ENCODE results near the gene CILP2. TPM values are rescaled to one million over a fixed set of nuclear protein-coding genes. Genes with fewer than 3 reads are reported as not detected.

CILP2 gene
- total RNA-seq, 2 experiments from 2014 or later = 0.16 to 0.24 TPM

DNA sequence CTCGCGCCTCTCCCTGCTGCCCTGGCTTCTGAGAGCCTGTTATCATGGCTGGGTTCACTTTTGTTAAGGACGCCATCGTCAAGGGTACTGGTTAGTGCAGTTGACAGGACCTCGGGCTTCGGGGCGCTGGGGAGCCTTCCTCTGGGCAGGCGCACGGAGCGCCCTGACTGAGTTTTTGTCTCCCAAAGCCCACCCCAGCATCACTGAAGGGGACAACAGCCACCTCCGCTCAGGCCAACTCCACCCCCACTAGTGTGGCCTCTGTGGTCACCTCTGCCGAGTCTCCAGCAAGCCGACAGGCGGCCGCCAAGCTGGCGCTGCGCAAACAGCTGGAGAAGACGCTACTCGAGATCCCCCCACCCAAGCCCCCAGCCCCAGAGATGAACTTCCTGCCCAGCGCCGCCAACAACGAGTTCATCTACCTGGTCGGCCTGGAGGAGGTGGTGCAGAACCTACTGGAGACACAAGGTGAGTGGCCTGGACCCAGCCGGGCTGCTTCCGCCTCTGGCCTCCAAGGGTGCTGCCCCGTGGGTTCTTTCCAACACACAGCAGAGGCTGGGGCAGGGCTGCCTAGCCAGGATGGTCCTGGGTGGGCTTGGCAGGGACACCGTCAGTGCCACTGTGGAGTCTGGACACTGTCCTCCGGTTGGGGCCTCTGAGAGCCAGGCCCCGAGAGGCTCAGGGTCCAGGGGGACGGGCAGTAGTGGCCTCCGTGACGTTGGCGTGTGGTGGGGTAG is 39.6 kb upstream of the CILP2 start:
- DNase-seq = no peak
- Mint-ChIP-seq H3K27me3 (ENCODE audit: low read depth) (no peaks in the 10 kb centered on the region), H3K36me3 (ENCODE audit: low read depth) (peaks cover 73% of the 10 kb centered on the region), H3K4me3 (no peak overlapping the region), H3K27ac (no peak overlapping the region), H3K9me3 (ENCODE audit: insufficient read depth) (no peaks in the 10 kb centered on the region), H3K4me1 (ENCODE audit: low read depth) (peaks cover 7% of the 10 kb centered on the region)
- CTCF ChIA-PET = no interaction called here
- POLR2A ChIA-PET = no interaction called here
- no peak for ATAC-seq

DNA sequence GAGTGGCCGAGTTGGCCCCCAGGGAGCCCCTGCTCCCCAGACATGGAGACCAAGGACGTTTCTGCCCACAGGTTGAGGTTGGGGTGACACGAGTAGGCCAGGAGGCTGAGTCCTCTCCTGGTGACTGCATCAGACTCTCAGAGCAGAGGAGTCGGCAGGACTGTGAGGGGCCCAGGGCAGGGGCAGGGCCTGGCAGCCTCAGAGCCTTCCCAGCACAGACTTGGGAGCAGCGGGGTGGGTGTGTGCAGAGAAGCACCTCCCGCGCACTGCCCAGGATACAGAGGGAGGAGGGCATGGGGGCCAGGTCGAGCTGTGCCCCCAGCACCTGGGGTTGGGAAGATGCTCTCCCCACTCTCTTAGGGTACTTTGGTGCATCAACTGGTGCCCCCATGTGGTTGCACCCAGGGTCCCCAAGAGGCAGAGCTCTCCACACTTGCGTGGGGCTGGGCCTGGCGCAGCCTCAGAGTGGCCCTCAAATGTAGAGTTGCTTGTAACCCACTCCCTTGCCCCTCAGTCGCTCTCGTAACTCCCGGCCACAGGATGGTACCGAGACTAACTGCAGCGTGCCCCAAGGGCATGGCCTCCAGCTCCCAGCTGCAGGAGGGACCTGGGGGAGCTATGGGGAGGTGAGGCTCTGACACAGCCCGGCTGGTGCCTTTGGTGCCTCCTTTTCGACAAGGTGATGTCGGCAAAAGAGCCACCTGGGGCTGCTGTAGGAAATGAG is 38.6 kb upstream of the CILP2 start:
- Mint-ChIP-seq H3K27me3 (ENCODE audit: low read depth) (no peaks in the 10 kb centered on the region), H3K27ac (no peak overlapping the region), H3K4me1 (ENCODE audit: low read depth) (peaks cover 7% of the 10 kb centered on the region), H3K4me3 (no peak overlapping the region), H3K9me3 (ENCODE audit: insufficient read depth) (no peaks in the 10 kb centered on the region), H3K36me3 (ENCODE audit: low read depth) (peaks cover 70% of the 10 kb centered on the region)
- DNase-seq (no peak), ATAC-seq (no peak)
- POLR2A ChIA-PET = no interaction called here
- CTCF ChIA-PET = no interaction called here

DNA sequence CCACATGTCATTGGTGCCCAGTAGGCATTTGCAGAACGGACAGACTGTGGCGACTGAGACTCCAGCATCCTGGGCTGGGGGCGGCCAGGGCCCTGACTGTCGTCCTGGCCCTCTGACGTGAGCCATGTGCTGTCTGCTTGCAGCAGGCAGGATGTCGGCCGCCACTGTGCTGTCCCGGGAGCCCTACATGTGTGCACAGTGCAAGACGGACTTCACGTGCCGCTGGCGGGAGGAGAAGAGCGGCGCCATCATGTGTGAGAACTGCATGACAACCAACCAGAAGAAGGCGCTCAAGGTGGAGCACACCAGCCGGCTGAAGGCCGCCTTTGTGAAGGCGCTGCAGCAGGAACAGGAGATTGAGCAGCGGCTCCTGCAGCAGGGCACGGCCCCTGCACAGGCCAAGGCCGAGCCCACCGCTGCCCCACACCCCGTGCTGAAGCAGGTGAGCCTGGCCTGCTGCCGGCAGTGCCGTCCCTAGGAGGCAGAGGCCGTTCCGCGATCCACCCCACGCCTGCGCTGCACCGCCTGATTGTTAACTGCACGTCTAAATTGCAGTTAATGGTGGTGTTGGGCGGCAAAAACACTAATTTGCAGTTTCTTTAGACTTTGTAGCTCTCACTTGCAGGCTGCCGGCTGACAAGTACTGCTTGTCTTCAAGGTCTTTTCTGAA is 37.0 kb upstream of the CILP2 start:
- peaks cover 65% of the 10 kb centered on the region for H3K36me3 Mint-ChIP-seq (ENCODE audit: low read depth)
- POLR2A ChIA-PET = no interaction called here
- ATAC-seq = no peak
- no peak for DNase-seq
- no peaks in the 10 kb centered on the region for H3K27me3 Mint-ChIP-seq (ENCODE audit: low read depth)
- CTCF ChIA-PET = no interaction called here
- H3K4me1 Mint-ChIP-seq (ENCODE audit: low read depth) = peaks cover 7% of the 10 kb centered on the region
- no peaks in the 10 kb centered on the region for H3K9me3 Mint-ChIP-seq (ENCODE audit: insufficient read depth)
- H3K4me3 Mint-ChIP-seq = no peak overlapping the region
- H3K27ac Mint-ChIP-seq = no peak overlapping the region

DNA sequence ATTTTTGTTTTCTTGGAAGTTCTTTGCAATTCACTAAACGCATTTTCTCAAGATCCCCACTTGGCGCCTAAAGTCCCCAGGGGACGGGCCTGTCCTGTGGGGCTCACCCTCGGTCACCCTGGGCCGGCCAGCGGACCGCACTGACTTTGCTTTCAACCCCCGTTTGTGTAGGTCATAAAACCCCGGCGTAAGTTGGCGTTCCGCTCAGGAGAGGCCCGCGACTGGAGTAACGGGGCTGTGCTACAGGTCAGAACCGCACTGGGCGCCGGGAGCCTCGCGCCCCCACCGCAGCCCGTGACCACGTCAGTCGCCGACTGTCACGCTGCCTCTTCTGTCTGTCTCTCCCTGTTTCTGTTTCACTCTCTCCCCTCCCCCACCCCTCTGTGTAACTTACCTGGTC is 36.3 kb upstream of the CILP2 start:
- ChIA-PET CTCF (no interaction called here), POLR2A (no interaction called here)
- Mint-ChIP-seq H3K27me3 (ENCODE audit: low read depth) (no peaks in the 10 kb centered on the region), H3K4me1 (ENCODE audit: low read depth) (peaks cover 5% of the 10 kb centered on the region), H3K4me3 (no peak overlapping the region), H3K36me3 (ENCODE audit: low read depth) (peaks cover 65% of the 10 kb centered on the region), H3K9me3 (ENCODE audit: insufficient read depth) (no peaks in the 10 kb centered on the region), H3K27ac (no peak overlapping the region)
- ATAC-seq (no peak), DNase-seq (no peak)

DNA sequence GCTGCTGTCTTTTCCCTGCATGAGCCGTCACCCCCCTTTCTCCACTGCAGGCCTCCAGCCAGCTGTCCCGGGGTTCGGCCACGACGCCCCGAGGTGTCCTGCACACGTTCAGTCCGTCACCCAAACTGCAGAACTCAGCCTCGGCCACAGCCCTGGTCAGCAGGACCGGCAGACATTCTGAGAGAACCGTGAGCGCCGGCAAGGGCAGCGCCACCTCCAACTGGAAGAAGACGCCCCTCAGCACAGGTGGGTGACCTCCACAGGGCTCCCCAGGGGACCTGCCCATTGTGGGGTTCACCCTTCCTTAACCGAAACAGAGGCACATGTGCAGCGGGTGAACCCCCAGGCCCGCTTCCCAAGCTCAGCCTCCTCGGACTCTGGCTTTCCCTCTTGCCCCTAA is 35.8 kb upstream of the CILP2 start:
- no peak overlapping the region for H3K4me3 Mint-ChIP-seq
- POLR2A ChIA-PET = no interaction called here
- no peak for DNase-seq
- no peaks in the 10 kb centered on the region for H3K27me3 Mint-ChIP-seq (ENCODE audit: low read depth)
- no peaks in the 10 kb centered on the region for H3K9me3 Mint-ChIP-seq (ENCODE audit: insufficient read depth)
- CTCF ChIA-PET = no interaction called here
- H3K4me1 Mint-ChIP-seq (ENCODE audit: low read depth) = peaks cover 2% of the 10 kb centered on the region
- peaks cover 63% of the 10 kb centered on the region for H3K36me3 Mint-ChIP-seq (ENCODE audit: low read depth)
- no peak for ATAC-seq
- H3K27ac Mint-ChIP-seq = no peak overlapping the region

DNA sequence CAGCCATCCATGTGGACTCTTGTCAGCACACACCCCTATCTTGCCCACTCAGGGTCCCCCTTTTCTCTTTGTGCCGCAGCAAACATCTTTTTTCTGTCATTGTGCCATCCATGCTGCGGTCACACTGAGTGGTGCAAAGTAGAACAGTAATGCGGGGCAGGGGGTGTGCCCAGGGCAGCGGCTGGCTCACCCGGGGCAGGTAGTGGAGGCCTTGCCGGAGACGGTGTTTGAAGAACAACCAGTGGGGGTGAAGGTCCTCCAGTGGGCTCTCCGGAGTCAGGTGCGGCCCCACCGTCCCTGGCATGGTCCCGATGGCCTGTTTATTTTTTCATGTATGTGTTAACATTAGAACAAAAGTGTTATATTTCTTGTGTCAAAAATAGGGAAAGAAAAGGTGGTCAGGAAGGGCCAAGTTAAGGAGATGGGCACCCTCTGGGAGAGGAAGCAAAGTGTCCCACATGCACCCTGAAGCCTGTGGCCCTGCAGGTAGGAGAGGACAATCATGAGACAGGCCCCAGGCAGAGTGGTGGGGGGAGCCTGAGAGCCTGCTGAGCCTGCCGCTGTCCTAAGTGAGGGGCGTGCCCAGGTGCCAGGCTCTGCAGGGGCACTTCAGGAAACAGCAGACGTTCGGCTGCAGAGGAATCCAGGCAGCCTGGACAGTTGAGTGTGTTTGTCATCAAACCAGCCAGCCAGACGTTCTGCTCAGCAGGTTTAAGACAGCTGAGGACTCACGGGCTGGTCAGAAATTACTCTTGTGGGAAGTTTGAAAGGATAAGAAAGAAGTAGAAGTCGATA is 35.1 kb upstream of the CILP2 start:
- H3K4me1 Mint-ChIP-seq (ENCODE audit: low read depth) = peaks cover 2% of the 10 kb centered on the region
- no peaks in the 10 kb centered on the region for H3K27me3 Mint-ChIP-seq (ENCODE audit: low read depth)
- POLR2A ChIA-PET = no interaction called here
- no peaks in the 10 kb centered on the region for H3K9me3 Mint-ChIP-seq (ENCODE audit: insufficient read depth)
- H3K4me3 Mint-ChIP-seq = no peak overlapping the region
- ATAC-seq (no peak), DNase-seq (no peak)
- peaks cover 65% of the 10 kb centered on the region for H3K36me3 Mint-ChIP-seq (ENCODE audit: low read depth)
- CTCF ChIA-PET = no interaction called here
- H3K27ac Mint-ChIP-seq = no peak overlapping the region

DNA sequence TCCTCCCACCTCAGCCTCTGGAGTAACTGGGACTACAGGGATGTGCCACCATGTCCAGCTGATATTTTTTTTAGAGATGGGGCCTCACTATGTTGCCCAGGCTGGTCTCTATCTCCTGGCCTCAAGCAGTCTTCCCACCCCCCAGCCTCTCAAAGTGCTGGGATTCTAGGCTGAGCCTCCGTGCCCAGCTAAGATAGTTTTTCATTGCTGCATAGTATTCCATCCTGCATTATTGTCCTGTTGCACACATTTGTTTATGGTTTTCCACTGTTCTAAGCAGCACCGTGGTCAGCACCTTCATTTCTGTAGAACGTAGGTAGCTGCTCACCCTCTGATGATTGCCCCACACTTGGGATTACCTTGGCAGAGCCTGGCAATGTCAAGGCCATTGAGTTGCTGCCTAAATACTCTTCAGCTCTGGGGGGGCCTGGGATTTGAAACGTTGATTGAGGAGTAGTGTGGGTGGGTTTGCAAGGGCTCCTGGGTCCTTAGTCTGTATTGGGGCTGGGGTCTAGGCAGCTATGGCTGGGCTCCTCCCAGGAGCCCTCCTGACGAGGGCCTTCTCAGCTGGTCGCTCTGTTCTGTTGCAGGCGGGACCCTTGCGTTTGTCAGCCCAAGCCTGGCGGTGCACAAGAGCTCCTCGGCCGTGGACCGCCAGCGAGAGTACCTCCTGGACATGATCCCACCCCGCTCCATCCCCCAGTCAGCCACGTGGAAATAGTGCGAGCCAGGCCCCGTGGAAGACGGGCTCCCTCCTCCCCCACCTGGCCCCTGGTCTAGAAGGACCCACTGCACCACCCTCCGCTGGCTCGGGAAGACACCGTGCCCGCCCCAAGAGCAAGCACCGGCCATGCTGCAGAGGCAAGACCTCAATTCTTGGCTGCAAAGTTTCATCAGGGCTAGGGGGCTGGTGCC is 33.1 kb upstream of the CILP2 start:
- H3K9me3 Mint-ChIP-seq (ENCODE audit: insufficient read depth) = no peaks in the 10 kb centered on the region
- peaks cover 4% of the 10 kb centered on the region for H3K4me1 Mint-ChIP-seq (ENCODE audit: low read depth)
- POLR2A ChIA-PET = no interaction called here
- DNase-seq = no peak
- H3K27me3 Mint-ChIP-seq (ENCODE audit: low read depth) = no peaks in the 10 kb centered on the region
- ATAC-seq = no peak
- H3K27ac Mint-ChIP-seq = no peak overlapping the region
- peaks cover 62% of the 10 kb centered on the region for H3K36me3 Mint-ChIP-seq (ENCODE audit: low read depth)
- CTCF ChIA-PET = no interaction called here
- no peak overlapping the region for H3K4me3 Mint-ChIP-seq

DNA sequence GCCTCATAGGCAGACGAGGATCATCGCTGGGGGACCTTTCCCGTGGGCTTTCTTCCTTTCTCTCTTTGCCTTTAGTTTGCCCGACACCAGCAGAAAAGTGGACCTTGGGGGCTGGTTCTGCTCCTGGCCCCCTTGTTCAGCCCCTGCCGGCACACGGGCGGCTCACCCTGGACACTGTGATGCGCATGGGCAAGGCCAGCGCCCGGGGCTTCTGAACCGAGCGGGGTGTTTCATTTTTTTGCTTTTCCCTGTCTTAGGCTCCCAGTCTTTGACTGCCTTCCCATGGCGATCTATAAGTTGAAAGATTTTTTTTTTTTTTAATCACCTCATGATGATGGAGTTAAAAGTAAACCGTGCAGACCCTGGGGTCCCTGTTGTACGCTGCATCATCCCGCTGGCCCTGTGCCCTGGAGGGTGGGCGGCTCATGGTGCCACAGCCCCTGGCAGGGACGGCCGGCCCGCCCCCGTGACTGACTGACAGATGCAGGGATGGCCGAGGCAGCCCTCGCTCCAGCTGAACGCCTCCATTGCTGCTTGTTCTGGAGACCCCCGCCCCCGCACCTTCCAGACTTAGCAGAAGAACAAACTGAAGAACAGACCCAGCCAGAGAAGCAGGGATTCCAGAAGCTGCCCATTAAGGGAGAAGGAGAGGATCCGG is 32.3 kb upstream of the CILP2 start:
- no peaks in the 10 kb centered on the region for H3K27me3 Mint-ChIP-seq (ENCODE audit: low read depth)
- H3K4me1 Mint-ChIP-seq (ENCODE audit: low read depth) = peaks cover 4% of the 10 kb centered on the region
- CTCF ChIA-PET = no interaction called here
- H3K9me3 Mint-ChIP-seq (ENCODE audit: insufficient read depth) = no peaks in the 10 kb centered on the region
- H3K27ac Mint-ChIP-seq = no peak overlapping the region
- POLR2A ChIA-PET = no interaction called here
- no peak overlapping the region for H3K4me3 Mint-ChIP-seq
- ATAC-seq (no peak), DNase-seq (no peak)
- H3K36me3 Mint-ChIP-seq (ENCODE audit: low read depth) = peaks cover 56% of the 10 kb centered on the region

DNA sequence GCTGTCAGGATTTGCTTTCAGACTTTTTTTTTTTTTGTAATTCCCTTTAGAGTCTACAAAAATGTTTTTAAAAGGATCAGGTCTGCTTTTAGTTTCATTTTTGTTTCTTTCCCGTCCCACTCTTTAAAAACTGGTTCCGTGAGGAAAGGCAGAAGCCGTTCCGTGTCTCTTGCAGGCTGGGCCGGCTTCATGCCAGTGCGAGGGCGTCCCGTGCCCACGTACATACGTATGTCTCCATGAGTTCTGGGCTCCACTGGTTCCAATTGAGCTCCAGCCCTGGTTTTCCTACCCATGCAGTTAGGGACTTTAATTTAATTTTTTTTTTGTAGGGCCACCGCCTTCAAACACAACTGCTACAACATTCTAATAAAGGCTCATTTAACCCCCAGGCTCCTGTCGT is 31.5 kb upstream of the CILP2 start:
- no peaks in the 10 kb centered on the region for H3K27me3 Mint-ChIP-seq (ENCODE audit: low read depth)
- no peaks in the 10 kb centered on the region for H3K9me3 Mint-ChIP-seq (ENCODE audit: insufficient read depth)
- H3K36me3 Mint-ChIP-seq (ENCODE audit: low read depth) = peaks cover 51% of the 10 kb centered on the region
- ATAC-seq = no peak
- H3K27ac Mint-ChIP-seq = no peak overlapping the region
- no peak overlapping the region for H3K4me3 Mint-ChIP-seq
- DNase-seq = no peak
- POLR2A ChIA-PET = no interaction called here
- CTCF ChIA-PET = no interaction called here
- H3K4me1 Mint-ChIP-seq (ENCODE audit: low read depth) = peaks cover 4% of the 10 kb centered on the region

DNA sequence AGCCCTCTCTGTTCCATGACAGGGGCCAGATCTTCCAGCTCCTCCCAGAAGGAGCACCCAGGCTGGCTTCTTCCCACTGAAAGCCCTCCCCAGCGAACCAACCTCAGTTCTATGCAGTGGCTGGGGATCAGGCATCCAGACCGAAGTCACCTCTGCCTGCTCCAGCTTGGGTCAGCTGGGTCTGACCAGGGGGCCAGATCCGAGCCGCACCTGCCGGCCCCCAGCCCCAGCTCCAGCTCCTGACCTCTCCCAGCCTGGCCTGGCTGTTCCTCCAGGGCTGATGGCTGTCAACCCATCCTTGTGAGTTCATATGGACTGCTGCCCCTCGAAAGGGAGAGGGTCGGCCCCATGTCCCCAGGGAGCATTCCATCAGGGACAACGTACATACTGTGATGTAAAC is 30.7 kb upstream of the CILP2 start:
- H3K36me3 Mint-ChIP-seq (ENCODE audit: low read depth) = peaks cover 43% of the 10 kb centered on the region
- ATAC-seq (no peak), DNase-seq (no peak)
- H3K27ac Mint-ChIP-seq = no peak overlapping the region
- H3K9me3 Mint-ChIP-seq (ENCODE audit: insufficient read depth) = no peaks in the 10 kb centered on the region
- ChIA-PET POLR2A (no interaction called here), CTCF (no interaction called here)
- peaks cover 4% of the 10 kb centered on the region for H3K4me1 Mint-ChIP-seq (ENCODE audit: low read depth)
- no peak overlapping the region for H3K4me3 Mint-ChIP-seq
- H3K27me3 Mint-ChIP-seq (ENCODE audit: low read depth) = no peaks in the 10 kb centered on the region

DNA sequence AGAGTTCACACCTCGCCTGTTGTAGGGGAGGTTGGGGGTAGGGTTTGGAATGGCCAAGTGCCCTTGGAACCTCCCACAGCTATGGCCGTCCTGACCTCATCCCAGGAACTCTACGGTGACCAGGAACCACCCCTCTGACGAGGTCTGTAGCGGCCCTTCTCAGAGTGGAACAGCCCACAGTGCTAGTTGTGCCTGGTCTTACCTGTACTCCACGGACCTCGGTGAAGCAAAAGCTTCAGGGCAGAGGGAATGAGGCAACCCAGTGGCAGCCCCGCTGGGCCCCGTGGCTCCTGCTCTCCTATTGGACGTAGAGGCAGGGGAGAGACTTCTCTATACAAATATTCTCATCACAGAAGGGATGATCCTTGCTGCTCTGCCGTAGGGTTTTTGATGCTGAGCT is 29.8 kb upstream of the CILP2 start:
- ATAC-seq = no peak
- CTCF ChIA-PET = no interaction called here
- POLR2A ChIA-PET = interaction anchor here (1.0 to 1.3 kb wide), 2 partner anchors 9 to 19 kb away, joined by 3 read pairs; no protein-coding TSS in a partner anchor

More for the DNA sequence above, 29.8 kb upstream of the CILP2 start:
- peaks cover 34% of the 10 kb centered on the region for H3K36me3 Mint-ChIP-seq (ENCODE audit: low read depth)
- H3K4me3 Mint-ChIP-seq = no peak overlapping the region
- no peaks in the 10 kb centered on the region for H3K27me3 Mint-ChIP-seq (ENCODE audit: low read depth)
- H3K9me3 Mint-ChIP-seq (ENCODE audit: insufficient read depth) = no peaks in the 10 kb centered on the region
- H3K4me1 Mint-ChIP-seq (ENCODE audit: low read depth) = peaks cover 4% of the 10 kb centered on the region
- no peak for DNase-seq
- no peak overlapping the region for H3K27ac Mint-ChIP-seq
